K562 (cell line): Measurements from ENCODE around the gene WASHC4. TPM values are rescaled to one million over a fixed set of nuclear protein-coding genes. Genes with fewer than 3 reads are reported as not detected.

Experiments
- ATAC-seq: fragments of 200-7000 bp; cut with Tn5 transposase; 3 replicates; pipeline ENCODE4 v1.9.1; 2020; ENCODE audit warnings: moderate library complexity
- BruUV-seq: library from RNA; stranded (reverse); fragments of 400-500 nt; replicated peaks from 2 replicates; lab custom pipeline; 2021; lab: Mats Ljungman, UMichigan
- CTCF ChIA-PET: fragments of 300-600 bp; formaldehyde crosslinking; extraction: SDS; loops from one replicate; lab custom pipeline; 2021; ENCODE audit warnings: low intra/inter-chr PET ratio; lab: Yijun Ruan, JAX
- POLR2A ChIA-PET: fragments of 300-600, 350-650 bp; sonication (Branson Sonifier 250); formaldehyde crosslinking; extraction: SDS; loops from one replicate; lab custom pipeline; 2021; ENCODE audit warnings: antibody characterized with exemption, inconsistent platforms; lab: Yijun Ruan, JAX
- DNase-seq, 4 experiments: peaks; one replicate each; pipeline versions ENCODE4 v3.0.0 to v3.0.0-alpha.2; 2011 to 2018; ENCODE audit warnings: low spot score in 3 of 4, mixed read lengths in 3 of 4; ENCODE audit errors: extremely low read depth in 1 of 4
- FAIRE-seq: peaks from 2 replicates; lab custom pipeline; 2011; peaks lifted over from hg19 to GRCh38; lab: Jason Lieb, UNC
- H2AFZ ChIP-seq: 2 replicates; pipeline ENCODE4 v1.6.0; 2011; ENCODE audit warnings: low read depth, low read length, control low read depth, inconsistent platforms
- H3K27ac ChIP-seq: fragments of 200-600 bp; 3 replicates; pipeline ENCODE4 v1.8.0; 2011; ENCODE audit warnings: low read depth, mild to moderate bottlenecking, control low read depth, inconsistent platforms, low read length, moderate library complexity, mixed read lengths; ENCODE audit errors: extremely low read depth
- H3K27me3 ChIP-seq, 2 experiments: fragments of 300-600 bp in 1 of 2; 2 replicates in 1 of 2; 3 replicates in 1 of 2; pipeline versions ENCODE4 v1.6.0 to v1.8.0; 2011; ENCODE audit warnings: inconsistent platforms in 2 of 2, low read length in 2 of 2, mild to moderate bottlenecking in 1 of 2, mixed read lengths in 1 of 2, moderate library complexity in 1 of 2; ENCODE audit not compliant: control insufficient read depth in 2 of 2, insufficient read depth in 2 of 2
- H3K36me3 ChIP-seq: fragments of 300-600 bp; 3 replicates; pipeline ENCODE4 v1.8.0; 2011; ENCODE audit warnings: mild to moderate bottlenecking, low read length, inconsistent platforms; ENCODE audit not compliant: control insufficient read depth, insufficient read depth
- H3K4me1 ChIP-seq, 2 experiments: fragments of 200-600 bp in 1 of 2; replicated peaks in 1 of 2; 2 replicates in 1 of 2; 3 replicates in 1 of 2; pipeline versions ENCODE4 v1.5.1 to v1.8.0; 2011; ENCODE audit warnings: inconsistent platforms in 2 of 2, low read length in 2 of 2, mild to moderate bottlenecking in 1 of 2, mixed read lengths in 1 of 2, moderate library complexity in 1 of 2; ENCODE audit not compliant: control insufficient read depth in 2 of 2, insufficient read depth in 2 of 2
- H3K4me2 ChIP-seq: 2 replicates; pipeline ENCODE4 v1.6.1; 2011; ENCODE audit warnings: low read length, control low read depth, inconsistent platforms, mixed read lengths; ENCODE audit not compliant: insufficient read depth
- H3K4me3 ChIP-seq: fragments of 200-600 bp; sonication (generic), shearing (Covaris generic); 2 replicates; pipeline ENCODE4 v1.5.1; 2016; ENCODE audit warnings: control low read depth, inconsistent platforms
- H3K79me2 ChIP-seq: fragments of 200-600 bp; 3 replicates; pipeline ENCODE4 v1.8.0; 2011; ENCODE audit warnings: low read length, inconsistent platforms; ENCODE audit not compliant: control insufficient read depth, insufficient read depth
- H3K9ac ChIP-seq, 2 experiments: 2 replicates each; pipeline versions ENCODE4 v1.6.0 to v1.6.1; 2011; ENCODE audit warnings: low read depth in 2 of 2, low read length in 2 of 2, control low read depth in 1 of 2, inconsistent platforms in 1 of 2, mild to moderate bottlenecking in 1 of 2, mixed read lengths in 1 of 2; ENCODE audit not compliant: insufficient read depth in 1 of 2
- H3K9me1 ChIP-seq: one replicate; pipeline ENCODE4 v1.6.0; 2011; ENCODE audit warnings: inconsistent platforms, mild to moderate bottlenecking, low read length, moderate library complexity; ENCODE audit not compliant: control insufficient read depth, insufficient read depth
- H3K9me3 ChIP-seq: replicated peaks from 2 replicates; pipeline ENCODE4 v1.5.1; 2011; ENCODE audit warnings: low read depth, low read length, inconsistent platforms; ENCODE audit not compliant: control insufficient read depth, insufficient read depth
- H4K20me1 ChIP-seq: replicated peaks from 2 replicates; pipeline ENCODE4 v1.6.1; 2011; ENCODE audit warnings: low read length, inconsistent platforms, mixed read lengths; ENCODE audit not compliant: control insufficient read depth, insufficient read depth
- BCL6 ChIP-seq: fragments of 250-450 bp; sonication (Bioruptor Pico); IDR thresholded peaks from 2 replicates; pipeline ENCODE4 v1.4.0; 2020
- DMBX1 ChIP-seq: fragments of 250-450 bp; sonication (Bioruptor Pico); IDR thresholded peaks from 2 replicates; pipeline ENCODE4 v1.8.0; 2022; ENCODE audit warnings: inconsistent platforms, mild to moderate bottlenecking, moderate library complexity, borderline replicate concordance
- ILF3 ChIP-seq: fragments of 450-650 bp; IDR thresholded peaks from 2 replicates; pipeline ENCODE4 v1.6.1; 2018; ENCODE audit warnings: antibody characterized with exemption, mild to moderate bottlenecking, moderate library complexity, borderline replicate concordance
- THRA ChIP-seq: fragments of 450-650 bp; IDR thresholded peaks from 2 replicates; pipeline ENCODE4 v1.6.1; 2017; ENCODE audit warnings: mild to moderate bottlenecking, moderate library complexity
- in situ Hi-C: fragments of 300-500 bp; cut with MboI; formaldehyde crosslinking; loops from 4 replicates; pipeline ENCODE4 v1.15.0; 2018; ENCODE audit warnings: inconsistent platforms, mixed read lengths
- intact Hi-C: fragments of 100-400 bp; cut with micrococcal nuclease; formaldehyde crosslinking; loops from 2 replicates; pipeline ENCODE4 v1.14.2; 2022
- polyA plus RNA-seq, 8 experiments: library from polyadenylated mRNA; depleted of rRNA in 4 of 8; stranded (reverse) in 5 of 8; unstranded in 3 of 8; fragments of >200 nt; fragmentation: Nextera tagmentation in 2 of 8; fragmentation: Illumina TruSeq in 1 of 8; extraction: Ambion mirVana in 2 of 8; extraction: Trizol in 1 of 8; gene quantifications; 2 replicates each; pipeline versions ENCODE4 v1.2.1 to v1.2.3, GENCODE V29; 2011 to 2014; ENCODE audit warnings: inconsistent platforms in 1 of 8, missing spikeins in 1 of 8
- total RNA-seq, 7 experiments: library from RNA; depleted of rRNA in 6 of 7; stranded (reverse); fragments of >200 nt in 6 of 7; fragmentation: Illumina TruSeq in 2 of 7; extraction: Trizol in 2 of 7; gene quantifications; 2 replicates each; pipeline versions ENCODE4 v1.2.1 to v1.2.3, GENCODE V29; 2011 to 2021; ENCODE audit warnings: low replicate concordance in 1 of 7
- TF ChIP-seq, protein P1 (sequence below), 2 experiments: fragments of 450-650 bp in 1 of 2; sonication (generic) in 1 of 2; formaldehyde crosslinking in 1 of 2; IDR thresholded peaks in 1 of 2; conservative IDR thresholded peaks in 1 of 2; 2 replicates each; pipeline versions ENCODE4 v1.6.1 to v1.8.1; 2016 to 2023; ENCODE audit warnings: mild to moderate bottlenecking in 2 of 2, moderate library complexity in 2 of 2, inconsistent platforms in 1 of 2, missing genetic modification reagents in 1 of 2

WASHC4 gene
- total and polyA plus RNA-seq, 9 of the 15 experiments (the other 6 are each of a cell fraction or from before 2014, with no cell fraction given) = 12.5 to 38.5 (median 21.3) TPM

- TF ChIP-seq DMBX1 (CRISPR knock-in tag) (no peak), BCL6 (CRISPR knock-in tag) (no peak), THRA (no peak)
Measured at GRCh38 chr12:105100998-105101397, 6.5 kb upstream of the WASHC4 start (continued).

DNA sequence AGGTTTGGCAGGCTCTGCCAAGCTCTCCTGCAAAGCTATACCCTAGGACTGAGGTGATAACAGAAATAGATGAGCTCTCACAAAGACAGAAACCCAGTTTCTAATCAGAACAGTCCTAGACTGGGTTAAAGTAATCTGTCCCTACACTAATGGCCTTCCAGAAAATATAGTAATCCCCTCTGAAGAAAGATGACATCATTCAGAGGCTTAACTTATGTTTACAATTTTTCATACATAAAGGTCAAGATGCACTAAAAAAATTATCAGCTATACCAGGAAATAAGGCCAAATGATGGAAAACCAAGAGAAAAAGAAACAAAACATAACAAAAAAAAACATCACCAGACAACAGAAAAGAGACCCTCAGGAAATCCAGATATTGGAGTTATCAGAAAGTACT is 4.9 kb upstream of the WASHC4 start:
- in situ Hi-C loops = no loop called here
- Histone ChIP-seq H3K27ac (no peak overlapping the region), H3K9ac (no peak overlapping the region), H4K20me1 (no peaks in the 10 kb centered on the region), H3K9me3 (no peaks in the 10 kb centered on the region), H3K27me3 (no peaks in the 10 kb centered on the region), H3K9me1 (no peaks in the 10 kb centered on the region), H3K4me2 (no peak overlapping the region), H3K4me1 (peaks cover 0 to under 1% of the 10 kb centered on the region in 2 experiments; a peak in 1 of 5 replicates), H2AFZ (no peak overlapping the region), H3K36me3 (no peaks in the 10 kb centered on the region), H3K79me2 (peaks cover 1% of the 10 kb centered on the region; the same call in 2 of the 3 replicates), H3K4me3 (no peak overlapping the region)
- no peak for ATAC-seq
- no peak for TF ChIP-seq ILF3
- TF ChIP-seq, protein P1, sequence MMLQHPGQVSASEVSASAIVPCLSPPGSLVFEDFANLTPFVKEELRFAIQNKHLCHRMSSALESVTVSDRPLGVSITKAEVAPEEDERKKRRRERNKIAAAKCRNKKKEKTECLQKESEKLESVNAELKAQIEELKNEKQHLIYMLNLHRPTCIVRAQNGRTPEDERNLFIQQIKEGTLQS (IDR thresholded peaks at IDR 0.05) = peak; percentile 37; the same call in 1 of the 2 replicates
- TF ChIP-seq, protein P1 (CRISPR knock-in tag; conservative IDR thresholded peaks at IDR 0.05) = no peak
- BruUV-seq = no TSS peak
- no peak for DNase-seq
- intact Hi-C loops = loop anchor here (5.0 kb wide), 2 partner anchors 115 to 370 kb away; partner anchors contain the start of gene NOPCHAP1
- ChIA-PET CTCF (no interaction called here), POLR2A (interaction anchor here (0.9 kb wide), 1 partner anchor 19 kb away, joined by 3 read pairs; the partner anchor contains the start of gene ALDH1L2)
- FAIRE-seq = no peak
